Body of pancreas (tissue), 4 donors: ENCODE data around the gene FZD2. TPM values are rescaled to one million over a fixed set of nuclear protein-coding genes. Genes with fewer than 3 reads are reported as not detected.

Source experiments
- ATAC-seq: fragments of 150-250 bp; one replicate; pipeline ENCODE4 v1.9.1; 2016
- DNase-seq, 4 donors: peaks; one replicate each; pipeline ENCODE4 v3.0.0-alpha.2; 2019
- H3K27ac ChIP-seq, 4 donors: fragments of 200-600 bp; sonication (generic); 1 replicate in 3 of 4; 2 replicates in 1 of 4; pipeline versions ENCODE4 v1.5.1 to v1.6.1; 2016 to 2019; ENCODE audit warnings: mild to moderate bottlenecking in 1 of 4, mixed read lengths in 1 of 4, moderate library complexity in 1 of 4
- H3K27me3 ChIP-seq, 2 donors: fragments of 200-600 bp; sonication (generic); one replicate each; pipeline ENCODE4 v1.6.0; 2016; ENCODE audit warnings: mild to moderate bottlenecking in 1 of 2
- H3K36me3 ChIP-seq, 2 donors: fragments of 200-600 bp; sonication (generic); replicated peaks in 1 of 2; 2 replicates each; pipeline ENCODE4 v1.5.1; 2016; ENCODE audit warnings: low read depth in 2 of 2; ENCODE audit not compliant: insufficient read depth in 1 of 2
- H3K4me1 ChIP-seq: fragments of 200-600 bp; sonication (generic); one replicate; pipeline ENCODE4 v1.6.0; 2016
- H3K4me3 ChIP-seq, 2 donors: fragments of 200-600 bp; sonication (generic); 1 replicate in 1 of 2; 2 replicates in 1 of 2; pipeline ENCODE4 v1.5.1; 2016 to 2019
- H3K9me3 ChIP-seq, 3 donors: fragments of 200-600 bp; sonication (generic); 1 replicate in 2 of 3; 2 replicates in 1 of 3; pipeline ENCODE4 v1.5.1; 2016
- CTCF ChIP-seq, 7 experiments: fragments of 450-650 bp in 4 of 7; fragments of 200-600 bp in 3 of 7; sonication (generic) in 3 of 7; IDR thresholded peaks; one replicate each; pipeline ENCODE4 v1.5.1; 2016 to 2019; ENCODE audit warnings: antibody characterized with exemption in 7 of 7
- POLR2A ChIP-seq, 3 donors: fragments of 450-650 bp; IDR thresholded peaks; one replicate each; pipeline ENCODE4 v1.6.1; 2016; ENCODE audit warnings: antibody characterized with exemption in 3 of 3, mild to moderate bottlenecking in 2 of 3
- WGBS, 2 donors: methylation state at CpG; one replicate each; pipeline ENCODE4 v1.1.5; 2017; 5-methylcytosine and 5-hydroxymethylcytosine counted together
- intact Hi-C: fragments of 100-400 bp; cut with DNase I; formaldehyde crosslinking; loops from one replicate; pipeline ENCODE4 v1.15.1; 2023
- total RNA-seq, 2 donors: library from RNA; depleted of rRNA; stranded (reverse); fragments of >200 nt; gene quantifications; one replicate each; pipeline ENCODE4 v1.1.0, GENCODE V29; 2016

Gene FZD2
- total RNA-seq, 2 donors from 2014 or later, result 0.52 TPM; not detected in 1

GRCh38 chr17:44523672-44523972 is 33.7 kb upstream of the FZD2 start:
- Histone ChIP-seq H3K27ac (no peak overlapping the region), H3K36me3 (no peaks in the 10 kb centered on the region), H3K27me3 (no peaks in the 10 kb centered on the region), H3K4me3 (no peak overlapping the region), H3K4me1 (no peaks in the 10 kb centered on the region), H3K9me3 (no peaks in the 10 kb centered on the region)
- WGBS, 2 donors, result 59 to 61% methylated on average over 3 of the region's 3 CpGs
- DNase-seq (no peak), ATAC-seq (no peak)
- TF ChIP-seq CTCF (IDR thresholded peaks at IDR 0.05) (no peak), POLR2A (IDR thresholded peaks at IDR 0.05) (no peak)
- intact Hi-C loops, result no loop called here

GRCh38 chr17:44527102-44527501 is 30.2 kb upstream of the FZD2 start:
- intact Hi-C loops, result no loop called here
- Histone ChIP-seq H3K4me3 (no peak overlapping the region), H3K27me3 (no peaks in the 10 kb centered on the region), H3K36me3 (no peaks in the 10 kb centered on the region), H3K9me3 (no peaks in the 10 kb centered on the region), H3K27ac (no peak overlapping the region), H3K4me1 (no peaks in the 10 kb centered on the region)
- TF ChIP-seq POLR2A (IDR thresholded peaks at IDR 0.05) (no peak), CTCF (IDR thresholded peaks at IDR 0.05) (no peak)
- ATAC-seq, result no peak
- DNase-seq, result no peak
- WGBS, 2 donors, result 83 to 87% methylated on average over 1 of the region's 1 CpG

- H3K4me1 ChIP-seq, result no peaks in the 10 kb centered on the region
- intact Hi-C loops, result no loop called here
- no peaks in the 10 kb centered on the region for H3K9me3 ChIP-seq
- no peaks in the 10 kb centered on the region for H3K36me3 ChIP-seq
- no peak overlapping the region for H3K4me3 ChIP-seq
- no peak overlapping the region for H3K27ac ChIP-seq
- DNase-seq, result no peak
- H3K27me3 ChIP-seq, result no peaks in the 10 kb centered on the region
- WGBS, 2 donors, result 82 to 88% methylated on average over 7 to 25 of the region's 28 CpGs
- TF ChIP-seq CTCF (IDR thresholded peaks at IDR 0.05), result no peak
- no peak for TF ChIP-seq POLR2A (IDR thresholded peaks at IDR 0.05)
- no peak for ATAC-seq
These were observed 29.3 kb upstream of the FZD2 start for GRCh38 chr17:44527954-44528353.

- intact Hi-C loops, result loop anchor here (10.0 kb wide), 1 partner anchor 105 kb away; no protein-coding TSS in a partner anchor
- DNase-seq (no peak), ATAC-seq (no peak)
- H3K4me1 ChIP-seq, result no peaks in the 10 kb centered on the region
- 58 to 66% methylated on average over 3 of the region's 3 CpGs for WGBS, 2 donors
- no peaks in the 10 kb centered on the region for H3K27me3 ChIP-seq
- TF ChIP-seq POLR2A (IDR thresholded peaks at IDR 0.05) (no peak), CTCF (IDR thresholded peaks at IDR 0.05) (no peak)
- H3K4me3 ChIP-seq, result no peak overlapping the region
- no peaks in the 10 kb centered on the region for H3K9me3 ChIP-seq
- no peaks in the 10 kb centered on the region for H3K36me3 ChIP-seq
- no peak overlapping the region for H3K27ac ChIP-seq
These were observed 27.4 kb upstream of the FZD2 start for GRCh38 chr17:44529864-44530263.

GRCh38 chr17:44530896-44531418 is 26.3 kb upstream of the FZD2 start:
- Histone ChIP-seq H3K27me3 (no peaks in the 10 kb centered on the region), H3K9me3 (no peaks in the 10 kb centered on the region), H3K4me3 (no peak overlapping the region), H3K4me1 (no peaks in the 10 kb centered on the region), H3K27ac (no peak overlapping the region), H3K36me3 (no peaks in the 10 kb centered on the region)
- intact Hi-C loops, result loop anchor here (10.0 kb wide), 1 partner anchor 104 kb away; no protein-coding TSS in a partner anchor
- 44% methylated on average over 7 of the region's 7 CpGs for WGBS, 2 donors
- ATAC-seq (no peak), DNase-seq (no peak)
- TF ChIP-seq POLR2A (IDR thresholded peaks at IDR 0.05) (no peak), CTCF (IDR thresholded peaks at IDR 0.05) (no peak)
